Adipocyte (in vitro differentiated cells): Measurements from ENCODE around the gene PNMA6F.

Experiments used
- DNase-seq: peaks from one replicate; pipeline ENCODE4 v3.0.0-alpha.2; 2015; ENCODE audit warnings: low read depth
- H3K27me3 ChIP-seq: replicated peaks from 2 replicates; pipeline ENCODE4 v1.7.0; 2013; ENCODE audit warnings: mild to moderate bottlenecking, low read length, moderate library complexity; ENCODE audit not compliant: control insufficient read depth, insufficient read depth
- H3K36me3 ChIP-seq: 2 replicates; pipeline ENCODE4 v1.7.0; 2013; ENCODE audit warnings: low read length, mild to moderate bottlenecking, moderate library complexity; ENCODE audit not compliant: control insufficient read depth, insufficient read depth, severe bottlenecking
- H3K4me1 ChIP-seq: 2 replicates; pipeline ENCODE4 v1.7.0; 2013; ENCODE audit warnings: mild to moderate bottlenecking, low read length, moderate library complexity; ENCODE audit not compliant: control insufficient read depth, insufficient read depth
- H3K4me3 ChIP-seq: 2 replicates; pipeline ENCODE4 v1.7.0; 2013; ENCODE audit warnings: mild to moderate bottlenecking, low read length, moderate library complexity
- H3K9ac ChIP-seq: 2 replicates; pipeline ENCODE4 v1.7.0; 2013; ENCODE audit warnings: mild to moderate bottlenecking, low read length, moderate library complexity
- H3K9me3 ChIP-seq: 2 replicates; pipeline ENCODE4 v1.7.0; 2013; ENCODE audit warnings: mild to moderate bottlenecking, low read length, moderate library complexity; ENCODE audit not compliant: control insufficient read depth

PNMA6F gene

DNA sequence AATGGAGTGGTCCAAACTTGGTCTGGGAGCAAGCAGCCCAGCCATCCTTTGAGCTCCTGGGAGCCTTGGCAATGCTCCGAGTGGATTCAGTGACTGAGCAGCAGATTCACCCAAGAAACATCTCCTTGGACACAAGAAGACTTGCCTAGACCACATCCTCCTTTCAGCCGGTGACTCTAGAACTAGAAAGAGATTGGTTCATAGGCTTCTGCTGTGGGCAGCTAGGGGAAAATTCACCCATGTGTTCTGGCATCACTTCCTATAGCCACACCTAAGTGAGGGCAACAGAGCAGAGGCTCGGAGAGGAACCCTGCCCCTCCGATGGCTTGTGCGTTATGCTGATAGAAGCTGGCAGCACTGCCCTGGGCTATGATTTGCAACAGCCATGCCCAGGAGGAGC lies 28.4 kb upstream of the PNMA6F start:
- no peaks in the 10 kb centered on the region for H3K9me3 ChIP-seq
- H3K36me3 ChIP-seq, result peaks cover 40% of the 10 kb centered on the region
- H3K4me1 ChIP-seq, result no peaks in the 10 kb centered on the region
- peaks cover 4% of the 10 kb centered on the region for H3K27me3 ChIP-seq
- no peak overlapping the region for H3K4me3 ChIP-seq
- DNase-seq, result no peak
- no peak overlapping the region for H3K9ac ChIP-seq

DNA sequence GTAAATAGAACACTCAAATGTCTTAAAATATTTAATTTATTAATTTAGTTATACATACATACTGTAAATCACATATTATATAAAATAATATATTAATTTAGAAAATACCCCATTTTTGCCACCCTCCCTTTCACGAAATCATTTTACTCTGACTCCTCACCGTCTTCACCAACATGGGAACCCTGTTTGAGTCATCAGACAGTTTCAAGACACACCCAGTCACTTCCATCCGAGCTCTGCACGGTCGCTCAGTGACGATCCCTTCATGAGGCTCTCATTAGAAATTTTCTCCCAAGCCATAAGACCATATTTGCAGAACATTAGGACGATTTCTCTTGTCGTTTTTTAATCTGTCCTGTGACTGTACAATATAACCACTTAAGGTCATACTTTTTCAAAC lies 26.9 kb upstream of the PNMA6F start:
- peaks cover 4% of the 10 kb centered on the region for H3K27me3 ChIP-seq
- no peaks in the 10 kb centered on the region for H3K9me3 ChIP-seq
- peaks cover 48% of the 10 kb centered on the region for H3K36me3 ChIP-seq
- no peak overlapping the region for H3K9ac ChIP-seq
- no peak overlapping the region for H3K4me3 ChIP-seq
- no peaks in the 10 kb centered on the region for H3K4me1 ChIP-seq
- no peak for DNase-seq

- H3K36me3 ChIP-seq, result peaks cover 48% of the 10 kb centered on the region
- peaks cover 7% of the 10 kb centered on the region for H3K4me1 ChIP-seq
- H3K9ac ChIP-seq, result no peak overlapping the region
- H3K27me3 ChIP-seq, result peaks cover 4% of the 10 kb centered on the region
- no peak for DNase-seq
- no peaks in the 10 kb centered on the region for H3K9me3 ChIP-seq
- no peak overlapping the region for H3K4me3 ChIP-seq
These were observed 26.0 kb upstream of the PNMA6F start for GRCh38 chrX:153347530-153347929.

GRCh38 chrX:153343674-153344073 lies 22.1 kb upstream of the PNMA6F start:
- Histone ChIP-seq H3K4me1 (peaks cover 13% of the 10 kb centered on the region), H3K9me3 (peaks cover 13% of the 10 kb centered on the region), H3K36me3 (peaks cover 44% of the 10 kb centered on the region), H3K27me3 (no peaks in the 10 kb centered on the region), H3K4me3 (no peak overlapping the region), H3K9ac (no peak overlapping the region)
- no peak for DNase-seq

GRCh38 chrX:153342762-153343558 lies 21.4 kb upstream of the PNMA6F start:
- peaks cover 13% of the 10 kb centered on the region for H3K9me3 ChIP-seq
- no peaks in the 10 kb centered on the region for H3K27me3 ChIP-seq
- peak; percentile 14 for DNase-seq
- no peak overlapping the region for H3K9ac ChIP-seq
- H3K36me3 ChIP-seq, result peaks cover 37% of the 10 kb centered on the region
- no peak overlapping the region for H3K4me3 ChIP-seq
- H3K4me1 ChIP-seq, result peaks cover 13% of the 10 kb centered on the region

GRCh38 chrX:153340111-153340510 lies 18.5 kb upstream of the PNMA6F start:
- Histone ChIP-seq H3K4me3 (no peak overlapping the region), H3K9ac (no peak overlapping the region), H3K9me3 (peaks cover 13% of the 10 kb centered on the region), H3K4me1 (peaks cover 16% of the 10 kb centered on the region), H3K27me3 (peaks cover 4% of the 10 kb centered on the region), H3K36me3 (peaks cover 28% of the 10 kb centered on the region)
- DNase-seq, result no peak

GRCh38 chrX:153339662-153340061 lies 18.1 kb upstream of the PNMA6F start:
- H3K4me3 ChIP-seq, result no peak overlapping the region
- peaks cover 16% of the 10 kb centered on the region for H3K4me1 ChIP-seq
- H3K9me3 ChIP-seq, result peaks cover 13% of the 10 kb centered on the region
- H3K36me3 ChIP-seq, result peaks cover 27% of the 10 kb centered on the region
- H3K9ac ChIP-seq, result no peak overlapping the region
- DNase-seq, result no peak
- peaks cover 4% of the 10 kb centered on the region for H3K27me3 ChIP-seq

DNA sequence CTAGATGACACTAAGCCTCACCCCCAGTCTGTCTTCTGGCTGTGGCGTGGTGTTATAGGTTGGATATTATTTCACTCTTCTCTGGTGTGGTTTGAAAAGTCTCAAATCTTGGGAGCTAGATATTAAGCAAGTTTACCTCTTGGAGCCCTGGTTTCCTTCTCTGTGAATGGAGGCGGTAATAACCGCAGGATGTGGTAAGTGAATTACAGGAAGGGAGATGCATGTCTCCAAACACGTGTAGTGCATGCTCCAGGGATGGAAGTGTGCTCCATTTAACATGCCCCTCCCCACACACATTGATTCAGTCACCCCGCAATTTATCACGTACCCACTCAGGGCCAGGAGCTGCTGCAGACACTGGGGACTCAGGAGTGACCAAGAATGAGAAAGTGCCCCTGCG lies 17.3 kb upstream of the PNMA6F start:
- no peak for DNase-seq
- Histone ChIP-seq H3K9ac (no peak overlapping the region), H3K27me3 (peaks cover 4% of the 10 kb centered on the region), H3K36me3 (peaks cover 20% of the 10 kb centered on the region), H3K4me1 (peaks cover 16% of the 10 kb centered on the region), H3K4me3 (no peak overlapping the region), H3K9me3 (peaks cover 13% of the 10 kb centered on the region)

DNA sequence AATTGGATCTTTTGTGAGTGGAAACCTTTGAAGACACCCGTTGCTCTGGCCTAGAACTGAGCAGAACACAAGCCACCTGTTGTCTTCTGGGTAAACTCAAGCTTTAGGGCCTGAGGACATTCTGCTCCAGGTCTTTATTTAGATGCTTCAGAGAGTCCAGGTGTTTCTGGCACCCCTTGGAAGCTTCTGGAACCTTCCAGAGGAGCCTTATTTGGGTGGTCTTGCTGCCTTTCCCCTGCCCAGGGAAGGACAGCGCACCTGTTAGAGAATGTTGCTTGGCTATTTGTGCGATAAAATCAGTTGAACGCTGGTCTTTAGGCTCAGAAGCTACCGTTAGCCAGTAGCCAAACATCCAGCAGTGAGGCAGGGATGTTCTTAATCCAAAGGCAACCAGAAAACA lies 15.4 kb upstream of the PNMA6F start:
- Histone ChIP-seq H3K9me3 (peaks cover 13% of the 10 kb centered on the region), H3K27me3 (peaks cover 4% of the 10 kb centered on the region), H3K4me1 (peaks cover 9% of the 10 kb centered on the region), H3K36me3 (peaks cover 19% of the 10 kb centered on the region), H3K9ac (no peak overlapping the region), H3K4me3 (no peak overlapping the region)
- DNase-seq, result no peak

DNA sequence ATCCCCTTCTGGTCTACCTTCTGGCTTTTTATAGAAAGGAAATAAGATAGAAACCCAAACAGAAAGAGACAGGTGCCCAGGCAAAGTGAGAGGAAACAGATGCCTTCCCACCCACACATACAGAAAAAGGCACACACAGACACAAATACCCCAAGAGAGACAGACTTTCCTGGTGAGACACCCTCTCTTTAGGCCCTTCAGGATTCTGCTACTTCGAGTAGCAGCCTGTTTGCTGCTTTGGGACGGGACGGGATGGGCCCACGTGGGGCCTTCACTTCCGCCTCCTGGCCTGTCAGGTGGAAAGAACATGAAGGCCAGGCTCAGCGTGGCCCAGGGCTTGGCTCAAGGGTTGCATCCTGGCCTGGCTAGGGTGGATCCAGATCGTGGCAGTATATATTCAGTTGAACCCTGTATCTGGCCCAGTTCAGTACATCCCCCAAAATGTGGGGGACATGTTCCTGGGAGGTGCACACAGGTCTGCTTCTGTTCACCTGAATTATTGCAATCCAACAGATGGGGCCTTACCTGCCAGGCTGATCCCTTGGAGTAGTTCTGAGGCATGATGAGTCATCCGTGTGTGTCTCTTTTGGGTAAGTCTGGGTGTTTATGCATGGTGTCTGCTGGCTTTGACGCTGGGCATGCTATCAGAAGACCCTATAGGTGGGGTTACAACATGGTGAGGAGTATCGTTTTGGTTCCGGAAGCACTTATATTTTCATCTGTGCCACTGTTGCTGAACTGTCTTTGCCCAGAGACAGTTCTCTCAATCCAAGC lies 14.7 kb upstream of the PNMA6F start:
- H3K9me3 ChIP-seq, result peaks cover 6% of the 10 kb centered on the region
- H3K27me3 ChIP-seq, result peaks cover 4% of the 10 kb centered on the region
- DNase-seq, result no peak
- H3K9ac ChIP-seq, result no peak overlapping the region
- H3K4me1 ChIP-seq, result peaks cover 7% of the 10 kb centered on the region
- no peak overlapping the region for H3K4me3 ChIP-seq
- H3K36me3 ChIP-seq, result peaks cover 19% of the 10 kb centered on the region

DNA sequence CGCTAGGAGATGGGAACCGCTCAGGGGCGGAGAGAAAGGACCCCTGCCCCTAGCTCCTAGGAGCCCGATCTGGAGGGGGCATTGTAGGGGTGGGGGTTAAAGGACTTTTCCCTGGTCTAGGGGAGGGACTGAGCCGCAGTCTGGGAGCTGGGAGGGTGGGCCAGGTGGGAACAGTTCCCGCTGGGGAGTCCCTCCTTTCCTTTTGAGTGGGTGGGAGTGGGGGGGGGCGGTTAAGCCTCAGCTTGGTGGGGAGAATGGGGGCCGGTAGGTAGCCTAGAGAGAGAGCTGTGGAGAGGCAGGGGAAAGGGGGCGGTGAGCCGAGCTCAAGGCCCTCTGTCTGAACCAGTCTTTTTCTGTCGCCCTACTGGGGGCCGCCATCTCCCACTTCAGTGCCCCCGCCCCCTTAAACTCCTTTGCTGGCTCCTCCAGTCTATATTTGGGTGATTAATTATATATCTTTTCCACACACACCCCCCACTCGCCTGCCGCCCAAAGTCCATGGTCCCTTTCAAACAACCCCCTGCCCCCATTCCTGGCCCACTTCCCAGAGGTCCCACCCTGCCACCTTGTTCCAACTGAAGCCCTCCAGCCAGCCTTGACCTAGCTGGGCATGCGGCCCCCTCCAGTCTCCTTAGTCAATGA lies 13.2 kb upstream of the PNMA6F start:
- H3K4me3 ChIP-seq, result peak overlapping the region; percentile 82
- H3K36me3 ChIP-seq, result peaks cover 16% of the 10 kb centered on the region
- peaks cover 7% of the 10 kb centered on the region for H3K4me1 ChIP-seq
- peak; percentile 15 for DNase-seq
- H3K27me3 ChIP-seq, result peaks cover 4% of the 10 kb centered on the region
- no peaks in the 10 kb centered on the region for H3K9me3 ChIP-seq
- peak overlapping the region; percentile 89 for H3K9ac ChIP-seq
